PC-3 (cell line): Measurements from ENCODE around the gene BLNK.

Experiments
- EZH2 ChIP-seq: fragments of 300-600 bp; sonication (generic); IDR thresholded peaks from one replicate; pipeline ENCODE4 v1.6.1; 2017; ENCODE audit warnings: antibody characterized with exemption, mild to moderate bottlenecking, low read length; ENCODE audit not compliant: unreplicated experiment
- TF ChIP-seq, protein P1 (sequence below): fragments of 300-600 bp; sonication (generic); conservative IDR thresholded peaks from 2 replicates; pipeline ENCODE4 v1.5.1; 2017; ENCODE audit warnings: antibody characterized with exemption, low read depth, mild to moderate bottlenecking, low read length

DNA sequence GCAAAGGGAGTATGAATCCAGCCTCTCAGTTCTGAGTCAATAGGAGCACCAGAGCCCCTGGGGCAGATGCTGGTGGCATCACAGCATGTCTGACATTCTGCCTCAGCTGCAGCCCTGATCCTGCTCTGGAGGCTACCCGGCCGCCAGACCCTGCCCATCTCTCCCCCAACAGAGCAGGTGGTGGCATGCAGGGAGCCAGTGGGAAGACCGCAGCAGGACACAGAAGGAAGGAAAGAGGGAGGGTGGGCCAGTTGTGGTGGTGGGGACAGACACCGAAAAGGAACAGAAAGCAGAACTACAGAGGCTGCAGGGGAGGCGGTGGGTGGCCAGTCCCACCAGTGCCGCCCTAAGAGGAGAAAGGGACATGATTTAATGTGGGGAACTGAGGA is 35.3 kb downstream of the BLNK start:
- TF ChIP-seq, protein P1, sequence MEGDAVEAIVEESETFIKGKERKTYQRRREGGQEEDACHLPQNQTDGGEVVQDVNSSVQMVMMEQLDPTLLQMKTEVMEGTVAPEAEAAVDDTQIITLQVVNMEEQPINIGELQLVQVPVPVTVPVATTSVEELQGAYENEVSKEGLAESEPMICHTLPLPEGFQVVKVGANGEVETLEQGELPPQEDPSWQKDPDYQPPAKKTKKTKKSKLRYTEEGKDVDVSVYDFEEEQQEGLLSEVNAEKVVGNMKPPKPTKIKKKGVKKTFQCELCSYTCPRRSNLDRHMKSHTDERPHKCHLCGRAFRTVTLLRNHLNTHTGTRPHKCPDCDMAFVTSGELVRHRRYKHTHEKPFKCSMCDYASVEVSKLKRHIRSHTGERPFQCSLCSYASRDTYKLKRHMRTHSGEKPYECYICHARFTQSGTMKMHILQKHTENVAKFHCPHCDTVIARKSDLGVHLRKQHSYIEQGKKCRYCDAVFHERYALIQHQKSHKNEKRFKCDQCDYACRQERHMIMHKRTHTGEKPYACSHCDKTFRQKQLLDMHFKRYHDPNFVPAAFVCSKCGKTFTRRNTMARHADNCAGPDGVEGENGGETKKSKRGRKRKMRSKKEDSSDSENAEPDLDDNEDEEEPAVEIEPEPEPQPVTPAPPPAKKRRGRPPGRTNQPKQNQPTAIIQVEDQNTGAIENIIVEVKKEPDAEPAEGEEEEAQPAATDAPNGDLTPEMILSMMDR: no peak
- TF ChIP-seq EZH2: no peak
